Ascending aorta (tissue), 2 donors: ENCODE data around the gene ADAMTS17. TPM values are rescaled to one million over a fixed set of nuclear protein-coding genes. Genes with fewer than 3 reads are reported as not detected.

Experiments
- DNase-seq, 2 donors: peaks; one replicate each; pipeline ENCODE4 v3.0.0-alpha.2; 2019; ENCODE audit warnings: low spot score in 2 of 2
- H3K27ac ChIP-seq, 2 donors: fragments of 200-600 bp; sonication (generic); one replicate each; pipeline ENCODE4 v1.5.1; 2016 to 2017; ENCODE audit warnings: mild to moderate bottlenecking in 1 of 2
- H3K27me3 ChIP-seq: fragments of 200-600 bp; sonication (generic); one replicate; pipeline ENCODE4 v1.5.1; 2017
- H3K36me3 ChIP-seq, 2 donors: fragments of 200-600 bp; sonication (generic); one replicate each; pipeline ENCODE4 v1.5.1; 2016
- H3K4me1 ChIP-seq, 2 donors: fragments of 200-600 bp; sonication (generic); one replicate each; pipeline ENCODE4 v1.5.1; 2016 to 2017; ENCODE audit warnings: mild to moderate bottlenecking in 1 of 2
- H3K4me3 ChIP-seq, 2 donors: fragments of 200-600 bp; sonication (generic); one replicate each; pipeline ENCODE4 v1.5.1; 2016 to 2017; ENCODE audit warnings: mild to moderate bottlenecking in 1 of 2
- H3K9me3 ChIP-seq, 2 donors: fragments of 200-600 bp; sonication (generic); one replicate each; pipeline ENCODE4 v1.5.1; 2016
- CTCF ChIP-seq, 3 experiments: fragments of 200-600 bp in 2 of 3; fragments of 450-650 bp in 1 of 3; sonication (generic) in 2 of 3; IDR thresholded peaks; one replicate each; pipeline ENCODE4 v1.5.1; 2016 to 2019; ENCODE audit warnings: antibody characterized with exemption in 3 of 3, mild to moderate bottlenecking in 1 of 3, moderate library complexity in 1 of 3
- intact Hi-C: fragments of 100-400 bp; cut with DNase I; formaldehyde crosslinking; loops from one replicate; pipeline ENCODE4 v1.15.1; 2023
- total RNA-seq: library from RNA; depleted of rRNA; stranded (reverse); fragments of >200 nt; gene quantifications from one replicate; pipeline ENCODE4 v1.1.0, GENCODE V29; 2016

Gene ADAMTS17
- total RNA-seq, 1 donor from 2014 or later: 2.8 TPM

DNA sequence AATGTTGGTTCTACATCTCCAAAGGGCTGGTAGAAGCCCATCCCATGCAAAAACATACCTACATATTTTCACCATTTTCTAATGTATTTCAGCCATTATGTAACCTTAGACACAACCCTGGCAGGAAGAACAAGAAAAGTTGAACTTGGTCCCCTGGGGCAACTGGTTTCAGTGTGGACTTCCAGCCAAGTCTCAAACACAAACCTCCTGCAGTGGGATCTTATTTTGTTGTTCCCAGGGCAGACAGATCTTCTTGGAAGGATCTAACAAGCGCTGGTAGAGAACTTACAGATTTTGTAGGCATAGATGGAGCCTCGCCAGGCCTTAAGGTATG is 96.3 kb downstream of the ADAMTS17 start:
- no peak overlapping the region for H3K4me3 ChIP-seq
- H3K4me1 ChIP-seq: peaks cover 5 to 30% of the 10 kb centered on the region in 2 donors
- intact Hi-C loops: no loop called here
- no peak for DNase-seq
- H3K9me3 ChIP-seq: no peaks in the 10 kb centered on the region
- no peaks in the 10 kb centered on the region for H3K36me3 ChIP-seq
- H3K27ac ChIP-seq: no peak overlapping the region
- no peak for TF ChIP-seq CTCF (IDR thresholded peaks at IDR 0.05)
- no peaks in the 10 kb centered on the region for H3K27me3 ChIP-seq

DNA sequence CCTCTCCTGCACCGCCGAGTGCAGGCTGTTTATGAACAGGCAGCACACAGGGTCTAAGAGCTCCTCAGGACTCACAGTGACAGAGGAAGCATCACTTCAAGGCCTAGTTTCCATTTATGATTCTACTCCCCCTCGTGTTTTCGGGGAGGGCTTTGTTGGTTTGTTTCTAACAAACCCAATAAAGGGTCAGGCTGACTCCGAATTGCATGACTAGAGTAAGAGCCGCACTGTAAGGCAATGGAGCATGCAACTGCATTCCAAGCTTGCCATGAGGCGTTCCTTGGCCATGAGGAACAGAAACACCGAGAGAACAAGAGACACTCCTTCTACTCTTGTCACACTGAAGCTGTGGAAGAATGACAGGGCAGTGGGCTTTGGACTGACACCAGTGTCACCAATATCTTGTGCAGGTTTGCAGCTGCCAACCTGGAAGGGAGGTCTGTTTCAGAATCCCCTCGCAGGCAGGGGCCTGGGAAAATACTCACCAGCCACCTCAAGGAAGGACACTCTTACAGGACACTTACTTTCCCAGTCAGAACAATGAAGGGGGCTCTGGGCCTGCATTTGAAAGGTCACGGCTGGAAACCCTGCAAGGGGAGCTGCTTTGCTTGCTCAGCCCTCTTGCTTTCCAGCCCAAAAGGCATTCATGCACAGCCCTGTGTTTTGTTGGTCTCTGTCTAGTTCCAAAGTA is 96.8 kb downstream of the ADAMTS17 start:
- Histone ChIP-seq H3K4me1 (peaks cover 5 to 30% of the 10 kb centered on the region in 2 donors), H3K9me3 (no peaks in the 10 kb centered on the region), H3K36me3 (no peaks in the 10 kb centered on the region), H3K27me3 (no peaks in the 10 kb centered on the region), H3K4me3 (no peak overlapping the region), H3K27ac (no peak overlapping the region)
- DNase-seq: no peak
- intact Hi-C loops: loop anchor here (5.0 kb wide), 3 partner anchors 62 to 213 kb away; no protein-coding TSS in a partner anchor
- TF ChIP-seq CTCF (IDR thresholded peaks at IDR 0.05): no peak

DNA sequence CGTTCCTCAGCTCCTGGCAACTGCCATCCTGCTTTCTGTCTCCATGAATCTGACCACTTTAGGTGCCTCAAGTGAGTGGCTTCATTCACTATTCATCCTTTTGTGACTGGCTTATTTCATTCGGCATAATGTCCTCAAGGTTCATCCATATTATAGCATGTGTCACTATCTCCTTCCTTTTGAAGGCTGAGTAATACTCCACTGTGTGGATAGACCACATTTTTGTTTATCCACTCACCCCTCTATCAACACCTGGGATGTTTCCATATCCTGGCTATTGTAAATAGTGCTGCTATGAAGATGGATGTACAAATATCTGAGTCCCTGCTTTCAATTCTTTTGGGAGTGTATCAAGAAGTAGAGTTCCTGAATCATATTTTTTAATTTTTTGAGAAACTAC is 98.8 kb downstream of the ADAMTS17 start:
- no peak overlapping the region for H3K4me3 ChIP-seq
- DNase-seq: no peak
- H3K36me3 ChIP-seq: no peaks in the 10 kb centered on the region
- intact Hi-C loops: loop anchor here (2.0 to 5.0 kb wide), 4 partner anchors 64 to 314 kb away; no protein-coding TSS in a partner anchor
- no peaks in the 10 kb centered on the region for H3K27me3 ChIP-seq
- peaks cover 5 to 30% of the 10 kb centered on the region in 2 donors for H3K4me1 ChIP-seq
- H3K9me3 ChIP-seq: no peaks in the 10 kb centered on the region
- TF ChIP-seq CTCF (IDR thresholded peaks at IDR 0.05): no peak
- no peak overlapping the region for H3K27ac ChIP-seq

GRCh38 chr15:100241572-100242482 is 99.9 kb downstream of the ADAMTS17 start:
- H3K4me1 ChIP-seq: peaks cover 5 to 30% of the 10 kb centered on the region in 2 donors
- peak in 1 of 3 experiments; percentile 7 for TF ChIP-seq CTCF (IDR thresholded peaks at IDR 0.05)
- H3K4me3 ChIP-seq: peak overlapping the region; percentile 3 to 37

DNA sequence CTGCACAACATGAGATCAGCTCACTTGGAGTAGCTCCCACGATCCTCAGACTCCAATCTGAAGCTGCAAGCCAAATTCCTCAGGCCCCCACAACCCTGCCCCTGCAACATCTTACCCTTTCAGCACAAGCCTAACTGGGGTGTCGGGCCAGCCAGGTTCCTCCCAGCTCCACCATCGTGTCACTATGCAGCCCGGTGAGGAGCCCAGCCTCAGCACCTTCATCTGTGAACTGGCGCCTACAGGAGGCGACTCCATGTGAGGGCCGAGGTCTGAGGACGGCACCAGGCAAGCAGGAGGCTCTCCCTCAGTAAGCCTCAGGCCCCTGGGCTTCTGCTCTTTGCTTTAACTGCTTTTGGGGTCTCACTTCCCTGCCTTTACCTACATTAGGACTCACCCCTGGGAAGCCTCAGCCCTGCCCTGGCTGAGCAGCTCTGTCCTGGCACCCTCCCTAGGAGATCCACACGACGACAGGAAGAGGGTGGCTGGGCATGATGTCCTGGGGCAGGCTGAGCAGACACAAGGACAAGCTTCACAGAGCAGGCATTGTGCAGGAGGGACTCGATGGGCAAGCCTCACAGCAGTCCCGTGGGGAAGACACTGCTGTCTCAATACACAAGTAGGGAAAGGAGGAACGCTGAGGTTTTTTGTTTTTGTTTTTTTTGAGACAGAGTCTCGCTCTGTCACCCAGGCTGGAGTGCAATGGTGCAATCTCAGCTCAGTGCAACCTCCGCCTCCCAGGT is 104.6 kb downstream of the ADAMTS17 start:
- Histone ChIP-seq H3K27ac (no peak overlapping the region), H3K4me1 (peaks cover 4 to 8% of the 10 kb centered on the region in 2 donors), H3K27me3 (no peaks in the 10 kb centered on the region), H3K36me3 (no peaks in the 10 kb centered on the region), H3K9me3 (no peaks in the 10 kb centered on the region), H3K4me3 (no peak overlapping the region)
- no peak for TF ChIP-seq CTCF (IDR thresholded peaks at IDR 0.05)
- DNase-seq: no peak
- intact Hi-C loops: no loop called here

More at GRCh38 chr15:100241572-100242482, 99.9 kb downstream of the ADAMTS17 start:
- intact Hi-C loops: loop anchor here (2.0 to 5.0 kb wide), 5 partner anchors 65 to 313 kb away; partner anchors contain the start of gene ADAMTS17
- Histone ChIP-seq H3K36me3 (no peaks in the 10 kb centered on the region), H3K27ac (peak overlapping the region; percentile 67 to 70), H3K27me3 (no peaks in the 10 kb centered on the region), H3K9me3 (no peaks in the 10 kb centered on the region)
- peak in 1 of 2 donors; percentile 80 for DNase-seq
